AG04449 (cell line): ENCODE data around the gene PROP1.

ENCODE experiments used
- CTCF ChIA-PET: fragments of 350-600 bp; formaldehyde crosslinking; extraction: SDS; loops from one replicate; lab custom pipeline; 2021; ENCODE audit warnings: antibody characterized with exemption; lab: Yijun Ruan, JAX
- POLR2A ChIA-PET: fragments of 400-600, 350-600 bp; formaldehyde crosslinking; extraction: SDS; loops from one replicate; lab custom pipeline; 2020; ENCODE audit warnings: antibody characterized with exemption, inconsistent platforms; lab: Yijun Ruan, JAX
- DNase-seq: peaks from one replicate; pipeline ENCODE4 v3.0.0-alpha.2; 2010; ENCODE audit warnings: low read depth, low spot score
- H3K4me3 ChIP-seq: 2 replicates; pipeline ENCODE4 v1.5.1; 2011; ENCODE audit warnings: low read depth, mild to moderate bottlenecking, control low read depth, low read length
- CTCF ChIP-seq: IDR thresholded peaks from one replicate; pipeline ENCODE4 v1.5.1; 2011; ENCODE audit warnings: mild to moderate bottlenecking, moderate library complexity, low read length, control low read depth, inconsistent platforms; ENCODE audit not compliant: insufficient read depth; ENCODE audit errors: missing control alignments

Gene PROP1

GRCh38 chr5:177996660-177997318, 747 bp upstream of the PROP1 start:
- DNase-seq: no peak
- ChIA-PET CTCF (no interaction called here), POLR2A (no interaction called here)
- no peak for TF ChIP-seq CTCF
- no peak overlapping the region for H3K4me3 ChIP-seq

- ChIA-PET POLR2A (no interaction called here), CTCF (no interaction called here)
- DNase-seq: no peak
- TF ChIP-seq CTCF: no peak
- no peak overlapping the region for H3K4me3 ChIP-seq
Observed at GRCh38 chr5:177994561-177995190, 1.4 kb downstream of the PROP1 start.

GRCh38 chr5:177994063-177994462, 2.0 kb downstream of the PROP1 start:
- no peak for TF ChIP-seq CTCF
- ChIA-PET POLR2A (no interaction called here), CTCF (no interaction called here)
- DNase-seq: no peak
- no peak overlapping the region for H3K4me3 ChIP-seq

- TF ChIP-seq CTCF: no peak
- POLR2A ChIA-PET: no interaction called here
- CTCF ChIA-PET: no interaction called here
- no peak for DNase-seq
- no peak overlapping the region for H3K4me3 ChIP-seq
Observed at GRCh38 chr5:177992466-177992865, 3.6 kb downstream of the PROP1 start.

- TF ChIP-seq CTCF: no peak
- DNase-seq: no peak
- ChIA-PET POLR2A (no interaction called here), CTCF (interaction anchor here (1.0 kb wide), 1 partner anchor 17 kb away, joined by 4 read pairs; no protein-coding TSS in a partner anchor)
- H3K4me3 ChIP-seq: no peak overlapping the region
Observed at GRCh38 chr5:177988989-177989625, 6.9 kb downstream of the PROP1 start.

- DNase-seq: no peak
- ChIA-PET CTCF (no interaction called here), POLR2A (no interaction called here)
- TF ChIP-seq CTCF: no peak
- H3K4me3 ChIP-seq: no peak overlapping the region
Observed at GRCh38 chr5:177987326-177987725, 8.7 kb downstream of the PROP1 start.
